ENCODE measurements around the gene CBFB. TPM values are rescaled to one million over a fixed set of nuclear protein-coding genes. Genes with fewer than 3 reads are reported as not detected.
A peak's percentile ranks its signal among the peaks of the same experiment; 100 is the strongest.

Gene CBFB
- total RNA-seq, 1 donor from 2014 or later: 64.5 TPM

GRCh38 chr16:67006930-67007658 lies 21.9 kb upstream of the CBFB start:
- Histone ChIP-seq H3K36me3 (ENCODE audit: control insufficient read depth, insufficient read depth, low read length) (no peaks in the 10 kb centered on the region), H3K4me3 (ENCODE audit: low read depth, low read length) (no peak overlapping the region), H3K27me3 (ENCODE audit: control insufficient read depth, insufficient read depth, low read length) (no peaks in the 10 kb centered on the region)
- TF ChIP-seq CTCF (IDR thresholded peaks at IDR 0.05; ENCODE audit: insufficient read depth, low read length, poor library complexity, severe bottlenecking): no peak
- DNase-seq (ENCODE audit: low read depth): no peak

GRCh38 chr16:67009158-67009557 lies 19.8 kb upstream of the CBFB start:
- no peak for TF ChIP-seq CTCF (IDR thresholded peaks at IDR 0.05; ENCODE audit: insufficient read depth, low read length, poor library complexity, severe bottlenecking)
- Histone ChIP-seq H3K36me3 (ENCODE audit: control insufficient read depth, insufficient read depth, low read length) (no peaks in the 10 kb centered on the region), H3K4me3 (ENCODE audit: low read depth, low read length) (no peak overlapping the region), H3K27me3 (ENCODE audit: control insufficient read depth, insufficient read depth, low read length) (peaks cover 8% of the 10 kb centered on the region)
- DNase-seq (ENCODE audit: low read depth): no peak

- Histone ChIP-seq H3K4me3 (ENCODE audit: low read depth, low read length) (no peak overlapping the region), H3K27me3 (ENCODE audit: control insufficient read depth, insufficient read depth, low read length) (peaks cover 15% of the 10 kb centered on the region), H3K36me3 (ENCODE audit: control insufficient read depth, insufficient read depth, low read length) (no peaks in the 10 kb centered on the region)
- TF ChIP-seq CTCF (IDR thresholded peaks at IDR 0.05; ENCODE audit: insufficient read depth, low read length, poor library complexity, severe bottlenecking): no peak
- no peak for DNase-seq (ENCODE audit: low read depth)
These were observed 17.7 kb upstream of the CBFB start for GRCh38 chr16:67011274-67011673.

GRCh38 chr16:67013233-67013822 lies 15.6 kb upstream of the CBFB start:
- no peak for TF ChIP-seq CTCF (IDR thresholded peaks at IDR 0.05; ENCODE audit: insufficient read depth, low read length, poor library complexity, severe bottlenecking)
- no peak for DNase-seq (ENCODE audit: low read depth)
- H3K4me3 ChIP-seq (ENCODE audit: low read depth, low read length): peak overlapping the region; percentile 31
- H3K27me3 ChIP-seq (ENCODE audit: control insufficient read depth, insufficient read depth, low read length): peaks cover 15% of the 10 kb centered on the region
- no peaks in the 10 kb centered on the region for H3K36me3 ChIP-seq (ENCODE audit: control insufficient read depth, insufficient read depth, low read length)

- Histone ChIP-seq H3K36me3 (ENCODE audit: control insufficient read depth, insufficient read depth, low read length) (no peaks in the 10 kb centered on the region), H3K4me3 (ENCODE audit: low read depth, low read length) (peak overlapping the region; percentile 31), H3K27me3 (ENCODE audit: control insufficient read depth, insufficient read depth, low read length) (peaks cover 15% of the 10 kb centered on the region)
- DNase-seq (ENCODE audit: low read depth): no peak
- TF ChIP-seq CTCF (IDR thresholded peaks at IDR 0.05; ENCODE audit: insufficient read depth, low read length, poor library complexity, severe bottlenecking): no peak
These were observed 14.9 kb upstream of the CBFB start for GRCh38 chr16:67013823-67014633.

All from kidney epithelial cell (primary cell).